NCI-H1417 treated with DMSO at 0.1 percent for 48 hours (cell line): ENCODE results near the gene TMEM184B.

Experiments
- DNase-seq: peaks from one replicate; lab custom pipeline; 2025; lab: John Stamatoyannopoulos, UW

TMEM184B gene

DNA sequence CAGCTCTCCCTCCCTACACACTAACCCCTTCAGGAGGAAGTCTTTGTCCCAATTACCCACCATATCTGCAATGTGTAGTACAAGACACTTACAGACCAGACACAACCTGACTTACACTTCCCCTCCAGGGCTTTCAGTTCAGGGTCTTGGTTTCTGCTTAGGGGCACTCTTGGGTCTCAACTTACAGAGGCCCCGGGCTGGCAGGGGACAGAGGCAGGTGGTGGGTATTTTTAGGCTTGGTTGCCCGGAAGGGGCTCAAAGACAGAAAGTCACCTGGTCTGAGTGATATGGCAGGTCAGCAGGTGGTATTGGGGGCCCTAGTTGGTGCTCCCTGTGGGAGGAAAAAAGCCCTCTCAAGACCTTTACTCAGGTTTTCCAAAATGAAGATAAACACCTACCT is 3.4 kb upstream of the TMEM184B start:
- DNase-seq, result no peak

GRCh38 chr22:38273135-38273826 is 471 bp upstream of the TMEM184B start:
- no peak for DNase-seq

DNA sequence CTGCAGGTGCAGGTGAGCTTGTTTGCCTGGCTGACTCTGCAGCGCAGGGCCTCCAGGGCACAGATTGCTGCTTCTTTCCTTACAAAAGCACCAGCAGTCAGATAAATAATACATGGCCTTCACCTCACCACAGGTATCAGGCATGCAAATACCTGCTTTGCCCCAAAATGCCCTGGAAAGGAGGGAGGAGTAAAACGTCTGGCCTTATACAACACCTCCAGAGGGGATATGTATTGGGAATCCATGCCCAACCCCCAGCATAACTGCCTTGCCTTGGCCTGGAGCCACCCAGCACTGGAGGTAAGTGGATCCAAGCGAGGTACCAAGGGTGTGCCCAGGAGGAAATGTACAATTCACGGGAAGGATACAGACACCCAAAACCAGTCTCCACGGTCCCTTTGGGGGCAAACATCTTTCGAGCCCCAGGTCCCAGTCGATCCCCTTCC is 860 bp downstream of the TMEM184B start:
- no peak for DNase-seq

DNA sequence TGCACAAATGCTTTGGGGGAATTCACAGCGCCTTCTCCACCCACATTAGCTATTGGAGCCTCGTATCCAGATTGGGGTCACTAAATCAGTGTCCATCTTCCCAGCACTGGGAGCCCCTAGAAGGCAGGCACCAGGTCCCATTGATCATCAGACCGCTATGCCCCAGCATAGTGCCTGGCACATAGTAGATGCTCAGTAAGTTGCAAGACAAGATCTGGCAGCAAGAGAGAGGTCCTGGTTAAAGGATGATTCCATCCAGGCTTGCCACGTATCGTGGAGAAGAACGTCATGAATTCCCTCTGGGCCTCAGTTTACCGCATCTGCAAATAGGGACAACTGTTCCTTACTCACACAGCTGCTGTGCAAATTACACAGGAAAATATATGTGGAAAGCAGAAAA is 1.7 kb downstream of the TMEM184B start:
- no peak for DNase-seq

DNA sequence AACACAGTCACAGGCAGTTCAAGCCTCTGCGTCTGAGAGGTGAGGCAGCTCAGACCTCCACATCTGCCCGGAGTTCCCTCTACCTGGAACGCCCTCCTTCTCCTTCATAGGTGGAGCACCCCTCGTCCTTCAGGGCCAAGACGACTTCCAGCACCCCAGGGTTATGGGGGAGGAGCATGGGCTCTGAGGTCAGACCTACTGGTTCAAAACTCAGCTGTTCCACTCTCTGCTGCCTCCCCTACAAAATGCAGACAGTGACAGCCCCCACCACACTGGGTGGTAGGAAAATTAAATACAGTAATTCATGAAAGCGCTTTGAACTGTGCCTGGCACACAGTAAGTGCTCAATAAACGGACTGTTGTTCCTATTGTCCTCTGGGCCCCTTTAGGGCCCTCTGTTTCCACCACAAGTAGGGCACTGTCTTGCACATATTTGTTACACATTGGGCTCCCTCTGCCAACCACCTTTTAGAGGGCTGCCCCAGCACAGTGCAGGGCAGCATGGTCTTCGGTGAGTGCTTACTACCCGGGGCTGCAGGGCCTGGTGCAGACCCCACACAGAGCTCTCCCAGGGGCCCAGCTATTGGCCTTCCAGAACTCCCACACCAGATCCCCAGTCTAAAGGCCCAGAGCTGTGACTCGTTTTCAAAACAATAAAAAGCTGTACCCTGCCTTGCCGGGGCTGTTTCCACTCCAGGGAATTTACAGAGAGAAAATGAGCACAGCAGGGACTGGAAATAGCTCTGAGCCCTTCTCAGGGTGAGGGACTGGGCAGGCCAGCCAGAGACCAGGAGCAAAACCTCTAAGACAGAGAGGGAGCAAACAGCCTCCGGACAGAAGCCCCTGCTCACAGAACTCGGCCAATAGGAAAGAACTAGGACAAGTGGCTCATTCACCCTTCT is 2.5 kb downstream of the TMEM184B start:
- DNase-seq, result no peak

- DNase-seq, result no peak
Measured at GRCh38 chr22:38269466-38269865, 3.3 kb downstream of the TMEM184B start.

DNA sequence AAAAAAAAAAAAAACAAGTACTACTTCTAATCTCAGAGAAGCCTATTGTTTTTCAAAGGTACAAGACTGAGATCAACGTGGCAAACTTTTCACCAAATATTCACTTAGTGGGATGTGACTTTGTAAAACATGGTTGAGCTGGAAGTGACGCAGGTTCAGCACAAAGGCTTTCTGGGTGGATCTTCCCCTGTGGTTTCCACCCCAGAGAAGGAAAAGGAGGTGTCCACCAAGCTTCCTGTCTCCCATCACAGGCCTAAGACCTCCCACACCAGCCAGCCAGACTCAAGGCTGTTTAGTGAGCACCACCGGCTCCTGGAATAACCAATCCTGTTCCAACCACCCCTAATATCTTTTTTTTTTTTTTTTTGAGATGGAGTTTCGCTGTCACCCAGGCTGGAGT is 5.7 kb downstream of the TMEM184B start:
- no peak for DNase-seq

- no peak for DNase-seq
Measured at GRCh38 chr22:38266120-38266519, 6.7 kb downstream of the TMEM184B start.

DNA sequence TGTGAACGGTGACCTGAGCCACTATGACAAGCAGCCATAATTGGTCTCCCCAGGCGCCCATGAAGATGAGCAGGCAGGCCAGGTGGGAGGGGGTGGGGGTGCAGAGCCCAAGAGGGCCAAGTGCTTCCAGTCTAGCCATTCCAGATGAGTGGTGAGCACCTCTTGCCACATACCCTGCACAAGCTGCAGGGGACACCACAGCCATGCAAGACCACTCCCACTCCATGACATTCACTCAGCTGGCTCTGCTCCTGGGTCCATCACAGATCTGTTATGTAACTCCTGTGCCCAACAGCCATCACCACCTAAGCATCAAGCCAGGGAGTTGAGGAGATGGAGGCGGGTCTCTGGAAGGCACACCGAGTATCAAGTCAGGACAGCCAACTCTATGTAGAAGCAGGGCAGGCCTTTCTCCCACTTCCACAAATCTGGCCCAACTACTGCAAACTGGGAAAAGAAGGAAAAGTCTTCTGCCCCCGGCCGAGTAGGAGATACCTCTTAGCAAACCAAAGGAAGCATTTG is 8.4 kb downstream of the TMEM184B start:
- no peak for DNase-seq

GRCh38 chr22:38262051-38262795 is 10.6 kb downstream of the TMEM184B start:
- no peak for DNase-seq

GRCh38 chr22:38260761-38261681 is 11.8 kb downstream of the TMEM184B start:
- no peak for DNase-seq

DNA sequence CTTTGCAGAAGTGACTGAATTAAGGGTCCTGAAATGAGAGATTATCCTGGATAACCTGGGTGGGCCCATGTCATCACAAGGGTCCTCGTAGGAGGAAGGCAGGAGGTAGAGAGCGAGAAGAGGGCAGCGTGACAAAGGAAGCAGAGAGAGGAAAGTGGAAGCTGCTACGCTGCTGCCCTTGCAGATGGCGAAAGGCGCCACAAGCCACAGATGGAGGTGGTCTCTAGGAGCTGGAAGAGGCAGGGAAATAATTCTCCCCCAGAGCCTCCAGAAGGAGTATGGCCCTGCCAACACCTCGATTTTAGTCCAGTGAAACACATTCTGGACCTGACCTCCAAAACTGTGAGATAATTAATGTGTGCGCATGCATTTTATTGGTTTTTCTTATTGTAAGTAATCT is 13.4 kb downstream of the TMEM184B start:
- DNase-seq, result no peak

- no peak for DNase-seq
Measured at GRCh38 chr22:38258895-38259294, 13.9 kb downstream of the TMEM184B start.

- DNase-seq, result no peak
Measured at GRCh38 chr22:38257650-38258250, 15.1 kb downstream of the TMEM184B start.

DNA sequence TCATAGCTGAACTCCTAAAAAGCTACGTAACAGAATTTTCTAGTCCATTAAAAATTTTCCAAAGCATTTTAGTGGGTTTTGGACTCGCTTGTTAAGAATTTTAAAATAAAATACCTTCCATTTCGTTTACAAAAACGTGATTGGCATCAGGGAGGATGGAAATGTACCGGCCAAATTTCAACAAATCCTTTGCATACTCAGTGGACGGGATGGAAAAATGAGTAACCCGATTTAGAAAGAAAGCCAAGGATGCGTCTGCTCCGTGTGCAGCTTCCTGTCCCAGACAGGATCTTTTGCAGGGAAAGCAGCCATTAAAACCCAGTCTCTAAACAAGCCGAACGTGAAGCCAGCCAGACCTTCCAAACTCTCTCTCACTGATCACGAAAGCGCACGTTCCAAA is 15.6 kb downstream of the TMEM184B start:
- DNase-seq, result no peak

DNA sequence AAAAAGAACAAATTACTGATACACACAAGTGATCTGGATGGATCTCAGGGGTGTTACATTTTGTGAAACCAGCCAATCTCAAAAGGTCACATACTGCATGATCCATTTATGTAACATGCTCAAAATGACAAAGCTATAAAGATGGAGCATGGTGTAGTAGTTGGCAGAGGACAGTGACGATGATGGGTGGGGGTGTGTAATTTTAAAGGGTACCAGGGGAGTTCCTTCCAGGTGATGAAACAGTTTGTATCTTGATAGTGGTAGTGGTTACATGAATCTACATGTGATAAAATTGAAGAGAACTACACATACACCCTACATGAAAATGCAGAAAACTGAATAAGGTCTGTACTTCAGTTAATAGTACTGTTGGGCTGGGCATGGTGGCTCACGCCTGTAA is 17.1 kb downstream of the TMEM184B start:
- no peak for DNase-seq

GRCh38 chr22:38251341-38251692 is 21.5 kb downstream of the TMEM184B start:
- DNase-seq, result no peak

DNA sequence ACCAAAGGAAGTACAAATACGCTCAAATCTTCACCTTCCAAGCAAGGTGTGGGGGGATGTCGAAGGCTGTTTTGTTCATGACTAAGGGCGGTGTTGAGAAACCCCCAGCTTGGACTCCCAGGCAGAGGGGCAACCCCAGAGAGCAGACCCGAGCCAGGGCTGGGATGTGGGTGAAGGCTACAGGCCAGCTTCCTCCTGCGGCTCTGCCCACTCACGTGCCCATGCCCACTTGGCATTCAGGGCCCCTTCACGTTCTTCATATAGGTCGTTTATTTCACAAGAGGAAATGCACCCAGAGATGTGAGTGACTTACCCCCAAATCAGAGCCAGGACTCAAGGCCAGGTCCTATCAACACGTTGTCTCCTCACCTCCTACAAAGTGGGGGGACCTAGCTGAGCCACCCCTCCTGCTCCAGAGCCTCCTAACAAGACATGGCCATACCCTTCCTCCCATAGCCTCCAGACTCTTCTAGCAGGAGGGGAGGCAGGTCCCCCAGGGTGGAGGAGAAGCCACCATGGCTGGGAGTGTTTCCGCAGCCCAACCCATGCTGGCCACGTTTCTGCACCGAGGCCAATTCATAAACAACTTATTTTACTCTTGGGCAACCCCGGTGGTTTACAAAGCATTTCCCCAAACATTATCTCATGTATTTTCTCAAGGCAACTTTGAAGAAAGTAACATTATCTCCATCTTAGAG is 22.0 kb downstream of the TMEM184B start:
- no peak for DNase-seq

- no peak for DNase-seq
Measured at GRCh38 chr22:38249803-38250642, 22.8 kb downstream of the TMEM184B start.
